ENCODE results near the gene NSMCE1. TPM values are rescaled to one million over a fixed set of nuclear protein-coding genes. Genes with fewer than 3 reads are reported as not detected.
A peak's percentile ranks its signal among the peaks of the same experiment; 100 is the strongest.

Gene NSMCE1
- total RNA-seq, 1 donor from 2014 or later = 21.0 TPM

DNA sequence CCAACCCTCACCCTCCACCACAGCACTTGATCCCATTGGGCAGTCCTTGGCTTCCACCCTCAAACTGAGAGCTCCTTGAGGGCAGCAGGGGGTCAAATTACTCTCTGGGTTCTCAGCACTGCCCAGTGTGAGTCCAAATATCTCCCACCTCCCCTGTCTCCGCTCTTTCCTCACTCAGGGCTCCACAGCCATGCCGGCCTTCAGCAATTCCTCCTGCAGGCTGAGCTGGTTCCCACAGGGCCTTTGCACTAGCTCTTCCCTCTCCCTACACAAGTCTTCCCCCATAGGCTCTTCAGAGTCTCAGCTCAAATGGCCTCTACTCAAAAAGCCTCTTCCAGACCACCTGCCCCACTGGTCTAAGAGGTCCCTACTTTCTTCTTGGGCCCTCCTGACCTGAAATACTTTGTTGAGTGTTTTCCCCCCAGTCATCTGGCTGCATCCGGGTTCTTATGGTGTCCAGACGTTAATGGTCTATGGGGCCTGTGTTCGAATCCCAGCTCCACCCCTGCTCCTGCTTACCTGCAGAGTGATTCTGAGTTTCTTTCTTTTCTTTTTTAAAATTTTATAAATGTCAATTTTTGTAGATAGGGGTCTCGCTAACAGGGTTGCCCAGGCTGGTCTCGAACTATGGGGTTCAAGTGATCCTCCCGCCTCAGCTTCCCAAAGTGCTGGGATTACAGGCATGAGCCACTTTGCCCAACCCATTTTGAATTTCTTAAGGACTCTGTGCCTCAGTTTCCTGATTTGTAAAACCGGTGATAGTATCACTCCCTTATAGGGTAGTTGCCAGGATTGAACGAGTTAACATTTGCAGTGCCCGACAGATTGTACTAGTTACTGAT, 44.2 kb upstream of the NSMCE1 start:
- Mint-ChIP-seq H3K9me3 (ENCODE audit: unreplicated experiment) (no peaks in the 10 kb centered on the region), H3K27ac (ENCODE audit: unreplicated experiment) (peak overlapping the region; percentile 42), H3K36me3 (ENCODE audit: low read depth, unreplicated experiment) (no peaks in the 10 kb centered on the region)

DNA sequence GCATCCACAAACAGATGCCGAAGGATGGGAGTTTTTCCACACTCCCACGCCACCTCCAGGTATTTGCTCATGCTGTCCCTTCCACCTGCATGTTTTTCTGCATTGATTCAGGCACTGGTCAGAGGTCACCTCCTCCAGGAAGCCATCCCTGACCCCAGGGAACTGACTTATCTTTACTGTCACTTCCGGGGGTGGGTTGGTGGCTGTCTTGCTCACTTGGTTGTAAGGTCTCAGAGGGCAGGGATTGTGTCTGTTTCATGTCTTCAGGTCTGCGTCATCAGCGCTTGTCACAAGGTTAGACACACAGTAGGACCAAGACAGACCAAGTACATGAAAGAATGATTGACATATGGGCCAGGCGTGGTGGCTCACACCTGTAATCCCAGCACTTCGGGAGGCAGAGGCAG, 43.3 kb upstream of the NSMCE1 start:
- peaks cover 11% of the 10 kb centered on the region for H3K27me3 Mint-ChIP-seq (ENCODE audit: unreplicated experiment)
- no peaks in the 10 kb centered on the region for H3K9me3 Mint-ChIP-seq (ENCODE audit: unreplicated experiment)
- TF ChIP-seq, protein P1, sequence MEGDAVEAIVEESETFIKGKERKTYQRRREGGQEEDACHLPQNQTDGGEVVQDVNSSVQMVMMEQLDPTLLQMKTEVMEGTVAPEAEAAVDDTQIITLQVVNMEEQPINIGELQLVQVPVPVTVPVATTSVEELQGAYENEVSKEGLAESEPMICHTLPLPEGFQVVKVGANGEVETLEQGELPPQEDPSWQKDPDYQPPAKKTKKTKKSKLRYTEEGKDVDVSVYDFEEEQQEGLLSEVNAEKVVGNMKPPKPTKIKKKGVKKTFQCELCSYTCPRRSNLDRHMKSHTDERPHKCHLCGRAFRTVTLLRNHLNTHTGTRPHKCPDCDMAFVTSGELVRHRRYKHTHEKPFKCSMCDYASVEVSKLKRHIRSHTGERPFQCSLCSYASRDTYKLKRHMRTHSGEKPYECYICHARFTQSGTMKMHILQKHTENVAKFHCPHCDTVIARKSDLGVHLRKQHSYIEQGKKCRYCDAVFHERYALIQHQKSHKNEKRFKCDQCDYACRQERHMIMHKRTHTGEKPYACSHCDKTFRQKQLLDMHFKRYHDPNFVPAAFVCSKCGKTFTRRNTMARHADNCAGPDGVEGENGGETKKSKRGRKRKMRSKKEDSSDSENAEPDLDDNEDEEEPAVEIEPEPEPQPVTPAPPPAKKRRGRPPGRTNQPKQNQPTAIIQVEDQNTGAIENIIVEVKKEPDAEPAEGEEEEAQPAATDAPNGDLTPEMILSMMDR (IDR thresholded peaks at IDR 0.05; ENCODE audit: unreplicated experiment) = no peak
- no peak overlapping the region for H3K27ac Mint-ChIP-seq (ENCODE audit: unreplicated experiment)
- DNase-seq (ENCODE audit: low spot score) = no peak
- H3K4me1 Mint-ChIP-seq (ENCODE audit: unreplicated experiment) = peaks cover 16% of the 10 kb centered on the region
- H3K36me3 Mint-ChIP-seq (ENCODE audit: low read depth, unreplicated experiment) = no peaks in the 10 kb centered on the region
- H3K4me3 Mint-ChIP-seq (ENCODE audit: unreplicated experiment) = no peak overlapping the region

More for the DNA sequence above, 44.2 kb upstream of the NSMCE1 start:
- Mint-ChIP-seq H3K27me3 (ENCODE audit: unreplicated experiment) (peaks cover 11% of the 10 kb centered on the region), H3K4me3 (ENCODE audit: unreplicated experiment) (peak overlapping the region; percentile 90), H3K4me1 (ENCODE audit: unreplicated experiment) (peaks cover 23% of the 10 kb centered on the region)
- no peak for DNase-seq (ENCODE audit: low spot score)
- TF ChIP-seq, protein P1 (IDR thresholded peaks at IDR 0.05; ENCODE audit: unreplicated experiment) = no peak

DNA sequence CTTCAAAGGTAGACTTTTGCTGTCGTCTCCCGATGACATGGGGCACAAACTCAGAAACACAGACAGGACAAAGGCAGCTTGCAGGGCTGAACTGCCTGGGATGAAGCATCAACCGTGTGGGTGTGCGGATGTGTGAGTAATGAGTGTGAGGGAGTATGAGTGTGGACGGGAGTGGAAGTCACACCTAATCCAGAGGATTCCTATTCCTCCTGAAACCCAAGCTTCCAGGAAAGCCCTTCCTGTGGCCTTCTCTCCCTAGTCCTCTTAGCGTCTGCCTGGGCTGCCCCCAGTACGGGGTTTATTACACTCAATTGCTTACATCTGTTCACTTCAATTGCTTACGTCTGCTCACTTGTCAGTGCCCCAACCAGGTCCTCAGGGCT, 42.9 kb upstream of the NSMCE1 start:
- DNase-seq (ENCODE audit: low spot score) = no peak
- Mint-ChIP-seq H3K4me3 (ENCODE audit: unreplicated experiment) (no peak overlapping the region), H3K4me1 (ENCODE audit: unreplicated experiment) (peaks cover 16% of the 10 kb centered on the region), H3K27me3 (ENCODE audit: unreplicated experiment) (peaks cover 11% of the 10 kb centered on the region), H3K9me3 (ENCODE audit: unreplicated experiment) (no peaks in the 10 kb centered on the region), H3K27ac (ENCODE audit: unreplicated experiment) (no peak overlapping the region), H3K36me3 (ENCODE audit: low read depth, unreplicated experiment) (no peaks in the 10 kb centered on the region)
- TF ChIP-seq, protein P1 (IDR thresholded peaks at IDR 0.05; ENCODE audit: unreplicated experiment) = no peak

DNA sequence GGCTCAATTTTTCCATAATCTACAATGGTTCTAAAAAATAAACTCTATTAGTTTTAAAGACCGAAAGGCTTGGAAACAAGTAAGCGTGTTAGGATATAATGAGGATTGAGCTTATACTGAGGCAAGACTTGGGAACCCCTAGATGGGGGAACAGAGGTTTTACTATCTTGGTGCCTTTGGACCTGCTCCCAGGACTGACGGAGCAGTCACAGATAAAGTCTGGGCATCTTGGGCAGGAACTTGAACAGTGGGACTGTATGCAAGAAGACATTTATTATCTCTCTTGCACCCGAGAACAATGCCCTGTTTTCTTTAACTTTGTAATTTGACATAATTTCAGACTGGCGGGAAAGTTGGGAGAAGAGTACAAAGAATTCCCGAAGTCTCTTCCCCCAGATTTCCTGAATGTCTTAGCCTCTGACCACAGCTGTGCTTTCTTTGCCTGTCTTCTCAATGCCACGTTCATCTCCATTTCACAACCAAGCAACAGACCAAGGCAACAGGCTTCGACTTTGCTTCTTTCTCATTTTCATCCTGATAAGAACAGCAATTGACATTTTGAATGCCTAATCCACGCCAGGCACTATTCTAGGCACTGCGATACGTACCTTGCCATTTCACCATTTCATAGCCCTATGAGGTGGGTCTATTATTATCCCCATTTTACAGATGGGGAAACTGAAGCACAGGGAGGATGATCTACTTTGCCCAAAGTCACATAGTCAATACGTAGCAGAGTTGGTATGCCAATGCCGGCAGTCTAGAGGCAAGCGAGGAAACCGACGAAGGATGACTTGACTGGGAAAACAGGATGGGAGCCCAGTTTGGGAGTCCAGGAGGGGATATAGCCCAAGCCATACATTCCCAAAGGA, 42.2 kb upstream of the NSMCE1 start:
- DNase-seq (ENCODE audit: low spot score) = no peak
- Mint-ChIP-seq H3K27me3 (ENCODE audit: unreplicated experiment) (peaks cover 11% of the 10 kb centered on the region), H3K4me3 (ENCODE audit: unreplicated experiment) (no peak overlapping the region), H3K27ac (ENCODE audit: unreplicated experiment) (no peak overlapping the region), H3K36me3 (ENCODE audit: low read depth, unreplicated experiment) (no peaks in the 10 kb centered on the region), H3K4me1 (ENCODE audit: unreplicated experiment) (peaks cover 16% of the 10 kb centered on the region), H3K9me3 (ENCODE audit: unreplicated experiment) (no peaks in the 10 kb centered on the region)
- TF ChIP-seq, protein P1 (IDR thresholded peaks at IDR 0.05; ENCODE audit: unreplicated experiment) = no peak
